Kidney epithelial cell (primary cell): ENCODE data around the gene CRKL. TPM values are rescaled to one million over a fixed set of nuclear protein-coding genes. Genes with fewer than 3 reads are reported as not detected.

Source experiments
- DNase-seq: peaks from one replicate; pipeline ENCODE4 v3.0.0-alpha.2; 2010; ENCODE audit warnings: low read depth
- H3K27me3 ChIP-seq: 2 replicates; pipeline ENCODE4 v1.6.0; 2011; ENCODE audit warnings: low read length; ENCODE audit not compliant: control insufficient read depth, insufficient read depth
- H3K36me3 ChIP-seq: 2 replicates; pipeline ENCODE4 v1.5.1; 2011; ENCODE audit warnings: low read length; ENCODE audit not compliant: control insufficient read depth, insufficient read depth
- H3K4me3 ChIP-seq: 2 replicates; pipeline ENCODE4 v1.5.1; 2011; ENCODE audit warnings: low read depth, mild to moderate bottlenecking, control low read depth, low read length
- CTCF ChIP-seq: IDR thresholded peaks from 2 replicates; pipeline ENCODE4 v1.5.1; 2011; ENCODE audit warnings: mild to moderate bottlenecking, moderate library complexity, low read length, control low read depth, inconsistent platforms; ENCODE audit not compliant: insufficient read depth, poor library complexity, severe bottlenecking
- total RNA-seq: library from RNA; depleted of rRNA; stranded (reverse); fragments of >200 nt; gene quantifications from 2 replicates; pipeline ENCODE4 v1.2.3, GENCODE V29; 2015

CRKL gene
- total RNA-seq, 1 donor from 2014 or later: 47.7 TPM

GRCh38 chr22:20953668-20954500 lies 36.7 kb downstream of the CRKL start:
- Histone ChIP-seq H3K36me3 (peaks cover 1% of the 10 kb centered on the region), H3K4me3 (no peak overlapping the region), H3K27me3 (no peaks in the 10 kb centered on the region)
- DNase-seq: no peak
- TF ChIP-seq CTCF: no peak

GRCh38 chr22:20955548-20955947 lies 38.3 kb downstream of the CRKL start:
- no peak for TF ChIP-seq CTCF
- H3K27me3 ChIP-seq: no peaks in the 10 kb centered on the region
- no peak for DNase-seq
- no peak overlapping the region for H3K4me3 ChIP-seq
- no peaks in the 10 kb centered on the region for H3K36me3 ChIP-seq

GRCh38 chr22:20956258-20957101 lies 39.3 kb downstream of the CRKL start:
- Histone ChIP-seq H3K36me3 (no peaks in the 10 kb centered on the region), H3K27me3 (no peaks in the 10 kb centered on the region), H3K4me3 (peak overlapping the region; percentile 63)
- no peak for TF ChIP-seq CTCF
- DNase-seq: no peak

DNA sequence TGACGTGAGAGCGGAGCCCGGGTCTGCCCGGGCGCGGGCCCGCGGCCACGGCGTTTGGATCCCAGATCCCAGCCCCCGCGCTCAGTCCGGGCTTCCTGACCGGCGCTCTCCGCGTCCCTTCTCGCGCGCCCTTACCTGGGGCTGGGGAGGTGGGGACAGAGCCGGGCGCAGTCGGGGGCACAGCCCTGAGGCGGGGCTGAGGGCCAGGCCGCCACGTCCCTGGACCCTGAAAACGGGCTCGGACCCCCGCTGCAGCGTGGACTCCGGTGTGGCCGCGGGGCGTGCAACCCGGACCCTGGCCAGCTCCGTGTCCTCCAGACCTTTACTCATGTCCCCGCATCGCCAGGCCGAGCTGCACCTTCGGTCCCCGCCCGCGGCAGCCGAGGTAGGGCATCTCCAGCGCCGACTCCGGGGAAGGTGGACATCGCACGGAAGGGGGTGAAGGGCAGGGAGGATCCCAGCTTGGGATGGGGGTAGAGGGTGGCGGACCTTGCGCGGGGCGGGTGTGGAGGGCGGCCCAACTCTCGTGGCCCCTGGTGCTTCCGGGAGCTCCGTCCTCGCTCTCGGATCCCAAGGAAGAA lies 40.0 kb downstream of the CRKL start:
- no peaks in the 10 kb centered on the region for H3K36me3 ChIP-seq
- H3K27me3 ChIP-seq: no peaks in the 10 kb centered on the region
- no peak for DNase-seq
- TF ChIP-seq CTCF: no peak
- peak overlapping the region; percentile 63 for H3K4me3 ChIP-seq

DNA sequence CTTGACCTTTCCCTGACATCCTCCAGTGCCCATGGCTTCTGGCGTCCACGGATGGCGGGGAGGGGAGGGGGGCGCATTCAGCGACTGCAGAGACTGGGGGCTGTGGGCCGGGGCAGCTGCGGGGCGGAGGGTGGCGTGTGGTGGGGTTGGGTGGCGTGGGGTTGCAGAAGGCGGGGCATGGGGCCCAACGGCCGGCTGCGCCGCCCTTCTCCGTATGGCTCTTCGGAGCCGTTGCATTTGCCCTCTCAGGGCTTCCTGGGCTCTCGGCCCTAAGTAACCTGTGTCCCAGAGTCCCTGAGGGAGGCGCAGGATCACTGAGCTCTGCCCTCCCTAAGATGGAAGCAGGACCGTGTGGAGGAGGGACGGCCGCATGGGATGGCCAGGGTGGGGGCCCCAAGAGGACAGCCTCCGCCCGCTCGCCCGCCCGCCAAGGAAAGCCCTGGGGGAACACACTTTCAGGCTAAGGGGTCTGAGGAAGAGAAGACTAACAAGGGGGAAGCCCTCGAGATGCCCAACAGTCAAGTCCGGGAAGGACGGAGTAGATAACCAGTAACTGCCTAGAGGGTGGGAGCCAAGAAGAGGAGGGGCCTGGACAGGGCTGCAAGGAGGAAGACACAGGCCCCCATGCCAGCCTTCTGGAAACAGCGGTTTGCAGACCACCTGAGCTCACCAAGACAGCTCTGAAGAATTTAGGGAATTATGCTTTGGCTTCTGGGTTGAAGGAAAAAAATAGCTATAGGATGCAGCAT lies 40.6 kb downstream of the CRKL start:
- no peak for TF ChIP-seq CTCF
- no peak for DNase-seq
- Histone ChIP-seq H3K4me3 (peak overlapping the region; percentile 63), H3K36me3 (no peaks in the 10 kb centered on the region), H3K27me3 (no peaks in the 10 kb centered on the region)
